ENCODE results near the gene RIPPLY3.

Gene RIPPLY3

DNA sequence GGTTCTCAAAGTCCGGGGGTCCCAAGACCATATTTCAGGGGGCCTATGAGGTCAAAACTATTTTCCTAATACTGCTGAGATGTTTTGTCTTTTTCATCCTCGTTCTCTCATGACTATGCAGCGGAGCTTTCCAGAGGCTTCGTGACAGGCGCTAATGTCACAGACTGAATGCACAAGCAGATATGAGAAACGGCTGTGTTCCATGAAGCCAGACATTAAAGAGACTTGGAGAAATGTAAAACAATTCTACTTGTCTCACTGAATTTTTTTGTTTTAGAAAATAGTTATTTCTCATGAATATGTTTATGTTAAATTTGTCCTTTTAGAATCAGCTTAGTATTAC is 56.1 kb downstream of the RIPPLY3 start:
- no peak for DNase-seq (ENCODE audit: low spot score)
- TF ChIP-seq, protein P1, sequence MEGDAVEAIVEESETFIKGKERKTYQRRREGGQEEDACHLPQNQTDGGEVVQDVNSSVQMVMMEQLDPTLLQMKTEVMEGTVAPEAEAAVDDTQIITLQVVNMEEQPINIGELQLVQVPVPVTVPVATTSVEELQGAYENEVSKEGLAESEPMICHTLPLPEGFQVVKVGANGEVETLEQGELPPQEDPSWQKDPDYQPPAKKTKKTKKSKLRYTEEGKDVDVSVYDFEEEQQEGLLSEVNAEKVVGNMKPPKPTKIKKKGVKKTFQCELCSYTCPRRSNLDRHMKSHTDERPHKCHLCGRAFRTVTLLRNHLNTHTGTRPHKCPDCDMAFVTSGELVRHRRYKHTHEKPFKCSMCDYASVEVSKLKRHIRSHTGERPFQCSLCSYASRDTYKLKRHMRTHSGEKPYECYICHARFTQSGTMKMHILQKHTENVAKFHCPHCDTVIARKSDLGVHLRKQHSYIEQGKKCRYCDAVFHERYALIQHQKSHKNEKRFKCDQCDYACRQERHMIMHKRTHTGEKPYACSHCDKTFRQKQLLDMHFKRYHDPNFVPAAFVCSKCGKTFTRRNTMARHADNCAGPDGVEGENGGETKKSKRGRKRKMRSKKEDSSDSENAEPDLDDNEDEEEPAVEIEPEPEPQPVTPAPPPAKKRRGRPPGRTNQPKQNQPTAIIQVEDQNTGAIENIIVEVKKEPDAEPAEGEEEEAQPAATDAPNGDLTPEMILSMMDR (IDR thresholded peaks at IDR 0.05; ENCODE audit: borderline replicate concordance, control extremely low read depth, extremely low read depth, insufficient read depth, missing control alignments) = no peak

DNA sequence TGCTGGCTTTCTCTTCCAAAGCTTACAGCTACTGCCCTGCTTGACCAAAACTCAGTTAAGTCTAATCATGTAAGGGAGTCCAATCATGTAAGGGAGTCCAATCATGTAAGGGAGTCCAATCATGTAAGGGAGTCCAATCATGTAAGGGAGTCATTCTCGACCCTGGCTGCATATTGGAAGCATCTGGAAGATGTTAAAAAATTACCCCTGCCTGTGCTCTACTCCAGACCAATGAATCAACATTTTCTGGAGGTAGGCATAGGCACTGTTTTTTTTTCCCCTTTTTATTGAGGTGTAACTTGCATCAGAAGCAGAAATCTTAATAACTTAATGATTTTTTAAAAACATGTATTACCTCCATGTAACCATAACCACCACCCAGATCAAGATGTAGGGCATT is 56.9 kb downstream of the RIPPLY3 start:
- TF ChIP-seq, protein P1 (IDR thresholded peaks at IDR 0.05; ENCODE audit: borderline replicate concordance, control extremely low read depth, extremely low read depth, insufficient read depth, missing control alignments) = no peak
- DNase-seq (ENCODE audit: low spot score) = no peak
- in situ Hi-C loops (cut with MboI; ENCODE audit: low sequenced_read_pairs, unreplicated experiment) = no loop called here

More for the DNA sequence above, 56.1 kb downstream of the RIPPLY3 start:
- in situ Hi-C loops (cut with MboI; ENCODE audit: low sequenced_read_pairs, unreplicated experiment) = no loop called here

DNA sequence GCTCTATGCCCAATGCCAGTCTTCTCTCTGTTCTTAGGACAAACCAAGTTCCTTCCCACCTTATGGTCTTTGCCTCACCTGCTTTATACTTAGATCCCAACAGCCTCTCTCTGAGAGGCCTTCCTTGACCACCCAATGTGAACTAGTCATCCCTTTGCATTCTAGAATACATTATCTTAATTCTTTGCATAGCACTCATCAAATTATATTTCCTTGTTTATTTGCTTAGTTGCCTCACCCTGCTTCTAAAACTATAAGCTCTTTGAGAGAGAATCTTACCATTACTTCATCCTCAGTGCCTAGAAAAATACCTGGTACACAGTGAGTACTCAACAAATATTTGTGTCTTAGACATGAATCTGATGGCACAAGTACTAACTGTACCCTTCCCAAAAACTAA is 58.3 kb downstream of the RIPPLY3 start:
- DNase-seq (ENCODE audit: low spot score) = no peak
- in situ Hi-C loops (cut with MboI; ENCODE audit: low sequenced_read_pairs, unreplicated experiment) = no loop called here
- TF ChIP-seq, protein P1 (IDR thresholded peaks at IDR 0.05; ENCODE audit: borderline replicate concordance, control extremely low read depth, extremely low read depth, insufficient read depth, missing control alignments) = no peak

DNA sequence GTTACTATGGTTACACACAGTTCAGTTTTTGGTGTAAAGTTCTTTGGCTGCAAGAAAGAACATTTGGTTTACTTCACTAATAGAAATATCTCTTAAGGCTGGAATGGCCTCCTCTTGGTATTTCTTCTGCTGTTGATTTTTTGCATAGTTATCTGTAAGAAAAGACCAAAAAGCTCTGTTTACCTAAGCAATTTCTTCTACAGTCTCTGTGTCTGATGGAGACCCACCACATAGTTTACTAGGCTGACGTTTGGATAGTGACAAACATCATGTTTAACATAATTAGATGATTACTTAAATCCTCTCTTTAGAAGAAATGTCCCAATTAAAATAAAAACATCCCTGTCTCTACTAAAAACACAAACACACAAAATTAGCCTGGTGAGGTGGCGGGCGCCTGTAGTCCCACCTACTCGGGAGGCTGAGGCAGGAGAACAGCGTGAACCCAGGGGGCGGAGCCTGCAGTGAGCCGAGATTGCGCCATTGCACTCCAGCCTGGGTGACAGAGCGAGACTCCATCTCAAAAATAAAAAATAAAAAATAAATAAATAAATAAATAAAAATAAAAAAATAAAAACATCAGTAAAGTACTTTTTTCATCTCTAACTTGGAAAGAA is 59.2 kb downstream of the RIPPLY3 start:
- no peak for DNase-seq (ENCODE audit: low spot score)
- TF ChIP-seq, protein P1 (IDR thresholded peaks at IDR 0.05; ENCODE audit: borderline replicate concordance, control extremely low read depth, extremely low read depth, insufficient read depth, missing control alignments) = no peak
- in situ Hi-C loops (cut with MboI; ENCODE audit: low sequenced_read_pairs, unreplicated experiment) = no loop called here

Data from GM13976 (cell line).